Measurements from ENCODE around the gene LOXHD1.
A peak's percentile ranks its signal among the peaks of the same experiment; 100 is the strongest.

The LOXHD1 gene

GRCh38 chr18:46536215-46536874 is 120.7 kb downstream of the LOXHD1 start:
- no peak overlapping the region for H3K4me3 ChIP-seq (ENCODE audit: low read depth, low read length)
- no peaks in the 10 kb centered on the region for H3K36me3 ChIP-seq (ENCODE audit: control insufficient read depth in 2 of 2, insufficient read depth in 1 of 2, low read length in 2 of 2)
- POLR2A ChIA-PET, result no interaction called here
- CTCF ChIA-PET, result interaction anchor here (0.8 to 1.9 kb wide), 2 partner anchors 122 to 395 kb away, joined by 3 to 11 read pairs; no protein-coding TSS in a partner anchor
- no peak overlapping the region for H3K27ac ChIP-seq (ENCODE audit: extremely low read depth, low read depth, low read length)
- no peaks in the 10 kb centered on the region for H3K4me1 ChIP-seq (ENCODE audit: control insufficient read depth, insufficient read depth, low read length)
- no peaks in the 10 kb centered on the region for H3K9me3 ChIP-seq (ENCODE audit: control insufficient read depth, insufficient read depth, low read depth, low read length)
- TF ChIP-seq ZNF660 (tag by site-specific recombination; IDR thresholded peaks at IDR 0.05) (0 out of 2 replicates have a peak, but pooled peaks have one; percentile 38), ZNF184 (tag by site-specific recombination; IDR thresholded peaks at IDR 0.05) (0 out of 2 replicates have a peak, but pooled peaks have one; percentile 24), KLF17 (tag by site-specific recombination; IDR thresholded peaks at IDR 0.05) (peak; percentile 60; the same call in 1 of the 2 replicates), ZNF521 (tag by site-specific recombination; IDR thresholded peaks at IDR 0.05) (no peak), ZNF175 (tag by site-specific recombination; IDR thresholded peaks at IDR 0.05) (no peak), ZNF629 (tag by site-specific recombination; IDR thresholded peaks at IDR 0.05) (peak; percentile 88), ZBTB21 (tag by site-specific recombination; IDR thresholded peaks at IDR 0.05) (peak; percentile 67), EGR2 (tag by site-specific recombination; IDR thresholded peaks at IDR 0.05; ENCODE audit: low read depth) (0 out of 2 replicates have a peak, but pooled peaks have one; percentile 24), ZFHX2 (tag by site-specific recombination; conservative IDR thresholded peaks at IDR 0.05) (peak; percentile 16; the same call in 1 of the 2 replicates), SP7 (tag by site-specific recombination; IDR thresholded peaks at IDR 0.05) (peak; percentile 57), ZNF335 (tag by site-specific recombination; conservative IDR thresholded peaks at IDR 0.05) (peak; percentile 92), ZBTB11 (tag by site-specific recombination; conservative IDR thresholded peaks at IDR 0.05; ENCODE audit: low read depth) (no peak), ZNF433 (tag by site-specific recombination; IDR thresholded peaks at IDR 0.05; ENCODE audit: low read depth) (no peak)

- POLR2A ChIA-PET, result no interaction called here
- Histone ChIP-seq H3K27ac (ENCODE audit: extremely low read depth, low read depth, low read length) (no peak overlapping the region), H3K4me1 (ENCODE audit: control insufficient read depth, insufficient read depth, low read length) (no peaks in the 10 kb centered on the region), H3K4me3 (ENCODE audit: low read depth, low read length) (no peak overlapping the region), H3K9me3 (ENCODE audit: control insufficient read depth, insufficient read depth, low read depth, low read length) (no peaks in the 10 kb centered on the region), H3K36me3 (ENCODE audit: control insufficient read depth in 2 of 2, insufficient read depth in 1 of 2, low read length in 2 of 2) (no peaks in the 10 kb centered on the region)
- CTCF ChIA-PET, result interaction anchor here (0.8 kb wide), 1 partner anchor 9 kb away, joined by 3 read pairs; no protein-coding TSS in a partner anchor
- TF ChIP-seq ZNF571 (tag by site-specific recombination; IDR thresholded peaks at IDR 0.05), result no peak
- TF ChIP-seq ZNF121 (tag by site-specific recombination; IDR thresholded peaks at IDR 0.05), result no peak
- no peak for TF ChIP-seq ZBTB11 (tag by site-specific recombination; conservative IDR thresholded peaks at IDR 0.05; ENCODE audit: low read depth)
- TF ChIP-seq ZNF423 (tag by site-specific recombination; IDR thresholded peaks at IDR 0.05), result no peak
- TF ChIP-seq ZNF211 (tag by site-specific recombination; IDR thresholded peaks at IDR 0.05; ENCODE audit: low read depth), result no peak
- no peak for TF ChIP-seq ZNF16 (tag by site-specific recombination; IDR thresholded peaks at IDR 0.05; ENCODE audit: low read depth)
- no peak for TF ChIP-seq ZNF529 (tag by site-specific recombination; IDR thresholded peaks at IDR 0.05; ENCODE audit: insufficient replicate concordance)
- no peak for TF ChIP-seq BCL6B (tag by site-specific recombination; IDR thresholded peaks at IDR 0.05)
- TF ChIP-seq ZNF510 (tag by site-specific recombination; IDR thresholded peaks at IDR 0.05; ENCODE audit: insufficient replicate concordance), result no peak
- no peak for TF ChIP-seq ZNF266 (tag by site-specific recombination; IDR thresholded peaks at IDR 0.05; ENCODE audit: low read depth)
- TF ChIP-seq HIC1 (tag by site-specific recombination; IDR thresholded peaks at IDR 0.05), result no peak
Measured at GRCh38 chr18:46531482-46531881, 125.5 kb downstream of the LOXHD1 start.

Data from HEK293 (cell line).